ENCODE results near the gene AIF1. TPM values are rescaled to one million over a fixed set of nuclear protein-coding genes. Genes with fewer than 3 reads are reported as not detected.

The AIF1 gene
- total RNA-seq, 3 donors from 2014 or later (not counting 1 experiment from before 2014, with no cell fraction given): 8.7 to 47.0 (median 17.9) TPM

DNA sequence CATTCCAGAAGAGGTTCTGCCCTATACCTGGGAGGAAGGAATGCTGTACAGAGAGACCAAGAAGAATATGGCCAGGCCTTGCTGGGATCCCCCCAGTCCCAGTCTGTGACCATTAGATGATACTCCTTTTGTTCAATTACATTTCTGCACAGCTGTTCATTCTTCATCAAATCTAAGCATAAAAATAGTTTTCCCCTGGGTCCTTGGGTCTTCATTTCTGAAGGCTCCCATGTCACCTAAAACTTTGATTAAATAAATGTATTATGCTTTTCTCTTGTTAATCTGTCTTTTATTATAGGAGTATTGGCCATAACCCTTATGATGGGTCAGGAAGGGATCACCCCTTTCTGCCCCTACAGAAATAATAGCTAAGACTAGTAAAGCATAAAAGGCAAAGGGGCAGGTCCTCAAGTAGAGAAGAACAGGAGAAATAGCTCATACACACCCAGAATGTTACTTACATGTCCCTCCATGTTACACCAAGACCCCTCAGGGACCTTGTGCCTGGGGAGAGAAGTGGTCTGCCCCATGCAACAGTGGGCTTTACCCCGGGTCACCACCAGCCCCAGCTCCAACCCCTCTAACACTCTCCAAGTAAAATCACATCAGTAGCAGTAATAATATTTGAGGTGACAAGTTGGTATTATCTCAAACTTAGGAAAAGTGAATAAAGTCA is 45.0 kb upstream of the AIF1 start:
- Mint-ChIP-seq H3K4me3 (no peak overlapping the region), H3K9me3 (no peaks in the 10 kb centered on the region), H3K27ac (peak overlapping the region; percentile 61 to 95), H3K27me3 (ENCODE audit: low read depth in 2 of 2) (no peaks in the 10 kb centered on the region), H3K36me3 (no peaks in the 10 kb centered on the region), H3K4me1 (peaks cover 51 to 66% of the 10 kb centered on the region in 2 donors)
- Histone ChIP-seq H3K4me3 (ENCODE audit: low read length) (no peak overlapping the region), H3K27me3 (ENCODE audit: control insufficient read depth, insufficient read depth, low read length) (no peaks in the 10 kb centered on the region), H3K36me3 (ENCODE audit: control insufficient read depth, insufficient read depth, low read length) (no peaks in the 10 kb centered on the region), H3K4me1 (ENCODE audit: control insufficient read depth, insufficient read depth, low read length) (peaks cover 82% of the 10 kb centered on the region), H3K9me3 (ENCODE audit: control insufficient read depth, insufficient read depth, low read length) (no peaks in the 10 kb centered on the region), H3K27ac (ENCODE audit: low read length) (no peak overlapping the region)
- TF ChIP-seq, protein P1, sequence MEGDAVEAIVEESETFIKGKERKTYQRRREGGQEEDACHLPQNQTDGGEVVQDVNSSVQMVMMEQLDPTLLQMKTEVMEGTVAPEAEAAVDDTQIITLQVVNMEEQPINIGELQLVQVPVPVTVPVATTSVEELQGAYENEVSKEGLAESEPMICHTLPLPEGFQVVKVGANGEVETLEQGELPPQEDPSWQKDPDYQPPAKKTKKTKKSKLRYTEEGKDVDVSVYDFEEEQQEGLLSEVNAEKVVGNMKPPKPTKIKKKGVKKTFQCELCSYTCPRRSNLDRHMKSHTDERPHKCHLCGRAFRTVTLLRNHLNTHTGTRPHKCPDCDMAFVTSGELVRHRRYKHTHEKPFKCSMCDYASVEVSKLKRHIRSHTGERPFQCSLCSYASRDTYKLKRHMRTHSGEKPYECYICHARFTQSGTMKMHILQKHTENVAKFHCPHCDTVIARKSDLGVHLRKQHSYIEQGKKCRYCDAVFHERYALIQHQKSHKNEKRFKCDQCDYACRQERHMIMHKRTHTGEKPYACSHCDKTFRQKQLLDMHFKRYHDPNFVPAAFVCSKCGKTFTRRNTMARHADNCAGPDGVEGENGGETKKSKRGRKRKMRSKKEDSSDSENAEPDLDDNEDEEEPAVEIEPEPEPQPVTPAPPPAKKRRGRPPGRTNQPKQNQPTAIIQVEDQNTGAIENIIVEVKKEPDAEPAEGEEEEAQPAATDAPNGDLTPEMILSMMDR (IDR thresholded peaks at IDR 0.05): no peak
- intact Hi-C loops (cut with micrococcal nuclease): no loop called here
- ATAC-seq (no peak), DNase-seq (no peak)
- no CpG with 5 or more reads among the region's 1 CpG for WGBS (ENCODE audit: insufficient coverage)

DNA sequence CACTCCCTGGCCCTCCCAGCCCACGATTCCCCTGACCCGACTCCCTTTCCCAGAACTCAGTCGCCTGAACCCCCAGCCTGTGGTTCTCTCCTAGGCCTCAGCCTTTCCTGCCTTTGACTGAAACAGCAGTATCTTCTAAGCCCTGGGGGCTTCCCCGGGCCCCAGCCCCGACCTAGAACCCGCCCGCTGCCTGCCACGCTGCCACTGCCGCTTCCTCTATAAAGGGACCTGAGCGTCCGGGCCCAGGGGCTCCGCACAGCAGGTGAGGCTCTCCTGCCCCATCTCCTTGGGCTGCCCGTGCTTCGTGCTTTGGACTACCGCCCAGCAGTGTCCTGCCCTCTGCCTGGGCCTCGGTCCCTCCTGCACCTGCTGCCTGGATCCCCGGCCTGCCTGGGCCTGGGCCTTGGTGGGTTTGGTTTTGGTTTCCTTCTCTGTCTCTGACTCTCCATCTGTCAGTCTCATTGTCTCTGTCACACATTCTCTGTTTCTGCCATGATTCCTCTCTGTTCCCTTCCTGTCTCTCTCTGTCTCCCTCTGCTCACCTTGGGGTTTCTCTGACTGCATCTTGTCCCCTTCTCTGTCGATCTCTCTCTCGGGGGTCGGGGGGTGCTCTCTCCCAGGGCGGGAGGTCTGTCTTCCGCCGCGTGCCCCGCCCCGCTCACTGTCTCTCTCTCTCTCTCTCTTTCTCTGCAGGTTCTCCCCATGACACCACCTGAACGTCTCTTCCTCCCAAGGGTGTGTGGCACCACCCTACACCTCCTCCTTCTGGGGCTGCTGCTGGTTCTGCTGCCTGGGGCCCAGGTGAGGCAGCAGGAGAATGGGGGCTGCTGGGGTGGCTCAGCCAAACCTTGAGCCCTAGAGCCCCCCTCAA is 42.8 kb upstream of the AIF1 start, which contains the start of gene LTA:
LTA (plus strand) TSS at position 249 of the 871 bp plus-strand sequence; CDS start at position 703, 454 bp downstream.
- H3K4me1 ChIP-seq (ENCODE audit: control insufficient read depth, insufficient read depth, low read length): peaks cover 90% of the 10 kb centered on the region
- WGBS (ENCODE audit: insufficient coverage): 18% methylated on average over 27 of the region's 27 CpGs
- Mint-ChIP-seq H3K27ac (peak within 1 kb of the TSS; percentile 95 to 99), H3K4me1 (peaks cover 71 to 86% of the 10 kb centered on the region in 2 donors), H3K4me3 (peak within 1 kb of the TSS; percentile 78), H3K36me3 (no peaks in the 10 kb centered on the region), H3K9me3 (no peaks in the 10 kb centered on the region), H3K27me3 (ENCODE audit: low read depth in 2 of 2) (no peaks in the 10 kb centered on the region)
- intact Hi-C loops (cut with micrococcal nuclease): loop anchor here (2.0 kb wide), 1 partner anchor 13 kb away; no protein-coding TSS in a partner anchor
- peak within 1 kb of the TSS; percentile 94 for H3K27ac ChIP-seq (ENCODE audit: low read length)
- H3K36me3 ChIP-seq (ENCODE audit: control insufficient read depth, insufficient read depth, low read length): peaks cover 4% of the 10 kb centered on the region
- peak; percentile 45 to 70 (median 51) for ATAC-seq
- TF ChIP-seq, protein P1 (IDR thresholded peaks at IDR 0.05): no peak
- peak in 1 of 2 donors; percentile 87 for DNase-seq
- no peaks in the 10 kb centered on the region for H3K9me3 ChIP-seq (ENCODE audit: control insufficient read depth, insufficient read depth, low read length)
- no peaks in the 10 kb centered on the region for H3K27me3 ChIP-seq (ENCODE audit: control insufficient read depth, insufficient read depth, low read length)
- H3K4me3 ChIP-seq (ENCODE audit: low read length): peak within 1 kb of the TSS; percentile 41

DNA sequence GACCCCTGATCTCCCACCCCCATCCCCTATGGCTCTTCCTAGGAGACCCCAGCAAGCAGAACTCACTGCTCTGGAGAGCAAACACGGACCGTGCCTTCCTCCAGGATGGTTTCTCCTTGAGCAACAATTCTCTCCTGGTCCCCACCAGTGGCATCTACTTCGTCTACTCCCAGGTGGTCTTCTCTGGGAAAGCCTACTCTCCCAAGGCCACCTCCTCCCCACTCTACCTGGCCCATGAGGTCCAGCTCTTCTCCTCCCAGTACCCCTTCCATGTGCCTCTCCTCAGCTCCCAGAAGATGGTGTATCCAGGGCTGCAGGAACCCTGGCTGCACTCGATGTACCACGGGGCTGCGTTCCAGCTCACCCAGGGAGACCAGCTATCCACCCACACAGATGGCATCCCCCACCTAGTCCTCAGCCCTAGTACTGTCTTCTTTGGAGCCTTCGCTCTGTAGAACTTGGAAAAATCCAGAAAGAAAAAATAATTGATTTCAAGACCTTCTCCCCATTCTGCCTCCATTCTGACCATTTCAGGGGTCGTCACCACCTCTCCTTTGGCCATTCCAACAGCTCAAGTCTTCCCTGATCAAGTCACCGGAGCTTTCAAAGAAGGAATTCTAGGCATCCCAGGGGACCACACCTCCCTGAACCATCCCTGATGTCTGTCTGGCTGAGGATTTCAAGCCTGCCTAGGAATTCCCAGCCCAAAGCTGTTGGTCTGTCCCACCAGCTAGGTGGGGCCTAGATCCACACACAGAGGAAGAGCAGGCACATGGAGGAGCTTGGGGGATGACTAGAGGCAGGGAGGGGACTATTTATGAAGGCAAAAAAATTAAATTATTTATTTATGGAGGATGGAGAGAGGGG is 41.6 kb upstream of the AIF1 start:
- Histone ChIP-seq H3K27ac (ENCODE audit: low read length) (peak overlapping the region; percentile 94), H3K4me1 (ENCODE audit: control insufficient read depth, insufficient read depth, low read length) (peaks cover 91% of the 10 kb centered on the region), H3K9me3 (ENCODE audit: control insufficient read depth, insufficient read depth, low read length) (no peaks in the 10 kb centered on the region), H3K36me3 (ENCODE audit: control insufficient read depth, insufficient read depth, low read length) (peaks cover 8% of the 10 kb centered on the region), H3K27me3 (ENCODE audit: control insufficient read depth, insufficient read depth, low read length) (no peaks in the 10 kb centered on the region), H3K4me3 (ENCODE audit: low read length) (no peak overlapping the region)
- 91% methylated on average over 9 of the region's 9 CpGs for WGBS (ENCODE audit: insufficient coverage)
- Mint-ChIP-seq H3K36me3 (no peaks in the 10 kb centered on the region), H3K9me3 (no peaks in the 10 kb centered on the region), H3K4me3 (peak overlapping the region; percentile 66), H3K4me1 (peaks cover 65 to 83% of the 10 kb centered on the region in 2 donors), H3K27ac (peak overlapping the region; percentile 95 to 99), H3K27me3 (ENCODE audit: low read depth in 2 of 2) (no peaks in the 10 kb centered on the region)
- TF ChIP-seq, protein P1 (IDR thresholded peaks at IDR 0.05): no peak
- no peak for DNase-seq
- ATAC-seq: no peak
- intact Hi-C loops (cut with micrococcal nuclease): loop anchor here (2.0 kb wide), 1 partner anchor 15 kb away; no protein-coding TSS in a partner anchor
